ENCODE results near the gene SLX4IP.

The SLX4IP gene

DNA sequence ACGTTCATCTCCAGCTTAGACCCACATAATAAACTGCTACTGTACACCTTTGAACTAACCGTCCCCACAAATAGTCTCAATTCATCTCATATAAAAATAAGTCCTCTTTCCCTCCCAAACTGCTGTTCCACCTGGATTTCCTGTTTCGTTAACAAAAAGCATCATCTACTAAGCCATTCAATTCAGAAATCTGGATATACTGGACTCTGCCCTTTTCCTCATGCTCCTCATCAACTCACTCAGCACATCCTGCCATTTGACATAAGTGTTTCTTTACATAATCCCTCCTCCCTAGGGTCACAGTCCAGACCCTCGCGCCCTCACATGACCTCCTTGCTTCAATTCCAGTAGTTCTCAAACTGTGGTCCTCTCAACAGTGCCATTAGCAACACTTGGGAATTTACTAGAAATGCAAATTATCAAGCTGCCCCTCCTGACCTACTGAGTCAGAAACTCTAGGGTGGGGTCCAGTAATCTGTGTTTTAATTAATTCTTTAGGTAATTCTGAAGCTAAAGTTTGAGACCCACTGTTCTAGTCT is 5.6 kb upstream of the SLX4IP start:
- DNase-seq, result no peak

DNA sequence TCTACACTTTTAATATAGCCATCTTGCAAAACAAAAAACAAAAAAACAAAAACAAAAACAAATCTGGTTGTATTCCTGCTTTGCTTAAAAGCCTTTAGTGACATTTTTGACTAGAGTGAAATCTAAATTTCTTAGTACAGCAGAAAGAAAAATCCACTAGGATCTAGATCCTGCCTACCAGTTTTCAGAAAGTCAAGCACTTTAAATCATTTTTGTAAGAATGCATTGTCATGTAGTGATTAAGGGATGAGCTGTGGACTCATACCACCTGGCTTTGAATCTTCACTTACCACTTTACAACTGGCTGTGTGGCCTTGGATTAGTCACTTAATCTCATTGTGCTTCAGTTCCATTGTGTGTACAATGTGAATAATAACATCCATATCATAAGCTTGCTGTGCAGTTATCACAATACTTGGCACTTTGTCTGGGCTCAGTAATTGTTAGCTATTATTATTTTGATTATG is 5.1 kb upstream of the SLX4IP start:
- DNase-seq, result no peak

DNA sequence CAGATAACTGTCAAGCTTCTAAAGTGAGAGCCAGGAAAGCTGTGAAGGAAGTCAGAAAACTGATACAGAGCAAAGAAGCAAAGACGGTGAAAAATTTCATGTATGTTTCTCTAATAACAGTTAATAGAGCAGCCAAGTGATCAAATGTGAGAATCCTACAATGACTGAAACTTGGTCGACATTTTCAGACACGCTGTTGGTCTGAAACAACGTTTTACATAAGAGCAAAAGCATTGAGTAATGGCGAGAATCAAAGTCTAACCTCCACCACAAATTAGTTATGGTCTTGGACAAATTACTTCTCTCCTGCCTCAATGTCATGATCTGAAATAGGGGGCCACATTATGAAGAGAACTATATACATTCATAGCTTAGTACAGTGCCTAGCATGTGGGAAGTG is 4.4 kb upstream of the SLX4IP start:
- DNase-seq, result no peak

DNA sequence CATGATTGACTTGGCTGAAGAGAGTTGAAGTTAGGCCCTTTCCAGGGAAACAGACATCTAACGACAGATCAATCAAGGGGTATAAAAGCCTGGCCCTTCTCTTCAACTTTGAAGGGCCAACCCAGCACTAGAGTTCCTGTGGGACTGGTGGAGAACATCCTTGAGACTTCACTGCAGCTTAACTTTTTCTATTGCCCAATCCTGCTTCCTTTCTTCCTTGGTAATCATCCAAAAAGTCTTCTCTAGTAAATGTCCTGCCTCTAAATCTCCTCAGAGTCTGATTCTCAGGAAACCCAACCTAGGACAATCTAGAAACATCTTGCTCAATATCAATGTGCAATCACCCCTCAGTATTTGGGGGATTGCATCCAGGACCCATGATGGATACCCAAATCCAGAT is 3.0 kb upstream of the SLX4IP start:
- no peak for DNase-seq

DNA sequence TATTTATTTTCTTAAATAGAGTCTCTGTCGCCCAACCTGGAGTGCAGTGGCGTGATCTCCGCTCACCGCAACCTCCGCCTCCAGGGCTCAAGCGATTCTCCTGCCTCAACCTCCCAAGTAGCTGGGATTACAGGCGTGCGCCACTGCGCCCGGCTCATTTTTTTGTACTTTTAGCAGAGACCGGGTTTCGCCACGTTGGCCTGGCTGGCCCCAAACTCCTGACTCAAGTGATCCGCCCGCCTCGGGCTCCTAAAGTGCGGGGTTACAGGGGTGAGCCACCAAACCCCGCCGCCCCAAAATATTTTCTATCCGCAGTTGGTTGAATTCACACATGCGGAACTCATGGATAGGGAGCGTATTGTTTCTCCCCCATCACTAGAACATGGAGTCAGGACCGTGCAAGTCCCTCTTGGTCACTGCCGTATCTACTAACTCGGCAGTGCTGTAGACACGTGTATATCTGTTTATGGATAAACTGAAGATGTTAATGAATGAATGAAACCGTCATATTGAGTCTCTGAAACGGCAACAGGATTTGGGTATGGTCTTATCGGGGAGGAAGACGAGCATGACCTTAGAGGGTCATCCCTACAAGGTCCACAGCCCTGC is 2.0 kb upstream of the SLX4IP start:
- DNase-seq, result no peak

DNA sequence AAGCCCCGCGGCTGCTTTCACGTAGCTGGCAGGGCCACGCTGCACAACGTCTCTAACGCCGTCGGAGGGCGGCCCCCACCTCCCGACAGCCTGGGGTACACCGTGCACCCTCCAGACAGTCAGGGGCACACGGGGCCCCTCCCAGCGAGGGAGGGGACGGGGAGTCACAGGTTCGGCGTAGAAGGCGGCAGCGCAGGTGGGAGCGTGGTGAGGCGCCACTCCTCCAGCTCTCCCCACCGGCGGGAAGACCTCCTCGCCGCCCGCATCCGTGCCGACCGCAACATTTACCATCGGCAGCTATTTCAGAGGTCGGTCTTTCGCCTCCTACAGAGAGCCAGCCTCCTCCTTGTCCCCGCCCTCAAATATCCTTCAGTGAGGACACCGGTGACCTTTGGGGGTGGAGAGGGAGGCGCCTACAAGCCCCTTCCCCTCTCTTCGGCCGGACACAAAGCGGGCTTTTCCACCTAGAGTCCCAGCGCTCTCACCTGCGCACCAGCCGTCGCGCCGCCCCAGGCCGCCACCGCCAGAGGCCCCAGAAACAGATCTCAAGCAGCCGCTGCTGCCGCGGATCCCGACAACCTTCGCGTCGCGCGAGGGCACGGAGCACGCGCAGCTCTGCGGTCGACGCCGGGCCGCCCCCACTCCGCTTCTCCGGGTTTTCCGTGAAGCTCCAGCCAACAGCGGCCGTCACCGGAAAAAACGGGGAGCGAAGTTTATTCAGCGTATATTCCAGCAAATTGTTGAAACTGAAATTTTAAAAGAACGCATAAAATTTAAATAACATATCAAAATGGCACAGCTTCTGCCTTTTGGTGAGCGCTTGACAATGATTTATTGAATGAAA is 1.3 kb upstream of the SLX4IP start, which contains the start of gene MKKS:
Gene MKKS (minus strand): TSS at position 600 of the 844 bp plus-strand sequence. CDS start 20,708 bp downstream, outside the sequence.
- DNase-seq, result peak; percentile 74

DNA sequence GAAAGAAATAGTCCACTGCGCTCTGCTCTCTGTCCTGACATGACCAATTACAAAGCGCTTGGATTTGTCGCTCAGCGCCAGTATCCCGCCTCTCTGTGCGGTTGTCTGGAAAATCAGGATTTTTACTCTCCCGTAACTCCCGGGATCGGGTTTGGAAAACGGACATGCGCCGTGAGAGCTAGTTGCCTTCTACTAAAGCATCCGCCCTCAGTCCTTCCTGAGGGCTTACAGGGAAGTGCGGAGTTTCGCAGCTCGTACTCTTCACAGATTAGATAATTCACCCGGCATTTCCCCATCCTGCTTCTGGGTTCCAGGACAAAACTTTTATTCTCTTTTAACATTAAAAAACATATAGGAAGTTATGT is 656 bp upstream of the SLX4IP start:
- no peak for DNase-seq

DNA sequence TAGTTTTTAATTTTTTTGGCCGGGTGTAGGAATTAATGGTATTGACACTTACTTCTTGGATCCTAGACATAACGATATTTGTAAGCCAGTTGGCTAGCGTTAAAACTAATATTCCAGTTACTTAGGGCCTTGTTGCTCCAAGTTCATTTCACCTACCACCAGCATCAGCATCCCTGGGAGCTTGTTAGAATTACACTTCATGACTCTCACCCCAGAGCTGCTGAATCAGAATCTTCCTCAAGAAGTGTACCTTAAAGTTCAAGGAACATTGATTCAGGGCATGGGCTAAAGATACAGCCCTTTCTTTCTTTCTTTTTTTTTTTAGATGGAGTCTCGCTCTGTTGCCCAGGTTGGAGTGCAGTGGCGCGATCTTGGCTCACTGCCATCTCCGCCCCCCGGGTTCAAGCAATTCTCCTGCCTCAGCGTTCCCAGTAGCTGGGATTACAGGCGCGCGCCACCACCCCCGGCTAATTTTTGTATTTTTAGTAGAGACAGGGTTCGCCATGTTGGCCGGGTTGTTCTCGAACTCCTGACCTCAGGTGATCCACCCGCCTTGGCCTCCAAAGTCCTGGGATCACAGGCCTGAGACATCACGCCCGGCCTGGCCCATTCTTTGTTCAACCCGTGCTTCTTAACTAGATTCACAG is 1.1 kb downstream of the SLX4IP start:
- no peak for DNase-seq

DNA sequence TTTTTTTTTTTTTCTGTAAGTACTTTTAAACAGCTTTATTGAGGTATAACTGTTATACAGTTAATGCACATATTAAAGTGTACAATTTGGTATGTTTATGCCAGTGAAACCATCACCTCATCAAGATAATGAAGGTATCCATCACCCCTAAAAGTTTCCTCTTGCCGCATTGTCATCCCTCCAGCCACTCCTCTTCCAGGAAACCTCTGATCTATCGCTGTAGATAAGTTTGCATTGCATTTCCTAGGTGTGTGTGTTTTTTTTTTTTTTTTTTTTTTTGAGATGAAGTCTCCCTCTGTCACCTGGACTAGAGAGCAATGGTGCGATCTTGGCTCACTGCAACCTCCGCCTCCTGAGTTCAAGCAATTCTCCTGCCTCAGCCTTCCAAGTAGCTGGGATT is 3.1 kb downstream of the SLX4IP start:
- no peak for DNase-seq

DNA sequence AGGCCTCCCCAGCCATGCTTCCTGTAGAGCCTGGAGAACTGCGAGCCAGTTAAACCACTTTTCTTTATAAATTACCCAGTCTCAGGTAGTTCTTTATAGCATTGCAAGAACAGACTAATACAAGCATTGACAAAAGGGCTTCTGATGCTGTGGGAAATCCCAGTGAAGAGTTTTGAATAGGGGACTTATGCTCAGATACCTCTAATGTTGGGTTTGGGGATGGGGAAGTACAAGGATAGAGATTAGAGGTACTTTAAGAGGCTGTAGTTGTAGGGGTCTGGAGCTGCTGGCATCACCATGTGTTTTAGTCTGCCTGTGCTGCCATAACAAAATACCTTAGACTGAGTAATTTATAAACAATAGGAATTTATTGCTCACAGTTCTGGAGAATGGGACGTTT is 8.8 kb downstream of the SLX4IP start:
- DNase-seq, result no peak

DNA sequence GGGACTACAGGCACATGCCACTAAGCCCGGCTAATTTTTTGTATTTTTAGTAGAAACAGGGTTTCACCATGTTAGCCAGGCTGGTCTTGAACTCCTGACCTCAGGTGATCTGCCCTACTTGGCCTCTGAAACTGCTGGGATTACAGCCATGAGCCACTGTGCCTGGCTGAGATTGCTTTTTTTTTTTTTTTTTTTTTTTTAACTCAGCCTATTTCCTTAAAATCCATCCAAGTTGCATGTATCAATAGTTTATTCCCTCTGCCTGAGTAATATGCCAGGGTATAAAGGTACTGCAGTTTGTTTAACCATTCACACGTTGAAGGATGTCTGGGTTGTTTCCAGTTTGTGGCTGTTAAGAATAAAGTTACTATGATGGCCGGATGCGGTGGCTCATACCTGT is 10.7 kb downstream of the SLX4IP start:
- no peak for DNase-seq

DNA sequence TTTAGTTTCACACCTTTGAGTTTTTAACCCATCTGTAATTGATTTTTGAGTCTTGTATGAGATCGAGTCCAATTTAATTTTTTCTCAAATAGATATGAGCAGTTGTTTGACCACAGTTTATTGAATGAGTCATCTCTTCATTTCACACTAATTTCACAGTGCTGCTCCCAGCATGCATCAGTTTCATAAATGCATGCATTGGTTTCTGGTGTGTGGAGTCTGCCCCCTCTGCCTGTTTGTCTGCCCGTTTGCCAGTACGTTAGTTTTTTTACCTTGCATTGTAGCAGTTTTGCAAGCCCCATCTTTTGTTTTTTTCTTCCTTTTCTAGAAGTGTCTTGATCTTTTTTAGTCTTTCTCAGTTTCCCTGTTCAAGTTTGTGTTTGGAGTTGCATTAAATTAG is 11.9 kb downstream of the SLX4IP start:
- no peak for DNase-seq

DNA sequence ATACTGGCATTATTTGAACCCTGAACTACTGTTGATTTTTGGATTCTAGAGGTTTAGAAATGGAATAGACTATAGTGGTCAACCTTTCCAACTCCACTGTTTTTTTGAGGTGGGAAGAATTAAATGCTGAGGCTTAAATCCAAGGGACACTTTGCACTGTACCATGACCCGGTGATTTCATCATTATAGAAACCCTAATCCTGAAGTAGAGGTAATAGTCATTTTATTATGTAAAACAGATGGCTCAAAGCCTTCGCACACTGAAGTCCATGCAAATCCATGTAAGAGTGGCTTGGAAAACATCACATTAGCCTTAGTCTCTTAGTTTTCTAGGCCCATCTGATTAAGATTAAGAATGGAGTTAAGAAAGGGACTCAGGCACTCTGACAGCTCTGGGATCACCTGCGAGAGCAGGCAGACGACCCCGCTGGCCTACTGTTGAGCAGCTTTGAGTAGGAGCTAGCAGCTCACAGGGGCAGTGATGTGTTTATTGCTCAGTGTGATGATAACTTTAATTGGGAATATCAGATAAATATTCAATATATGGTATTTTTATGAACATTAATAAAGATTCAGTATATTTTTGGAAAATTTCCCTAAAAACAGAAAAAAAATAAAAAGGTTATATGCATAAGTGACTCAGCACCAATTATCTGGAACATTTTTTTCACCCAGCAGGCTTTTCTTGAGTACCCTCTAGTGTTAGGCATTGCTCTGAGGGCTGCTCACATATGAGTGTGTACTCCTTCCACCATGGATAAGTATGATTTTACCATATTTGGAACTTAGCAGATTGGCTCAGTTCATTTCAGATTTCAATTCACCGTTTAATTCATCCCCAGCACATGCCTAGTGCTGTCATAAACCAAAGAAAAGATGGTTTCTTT is 13.4 kb downstream of the SLX4IP start:
- DNase-seq, result no peak

DNA sequence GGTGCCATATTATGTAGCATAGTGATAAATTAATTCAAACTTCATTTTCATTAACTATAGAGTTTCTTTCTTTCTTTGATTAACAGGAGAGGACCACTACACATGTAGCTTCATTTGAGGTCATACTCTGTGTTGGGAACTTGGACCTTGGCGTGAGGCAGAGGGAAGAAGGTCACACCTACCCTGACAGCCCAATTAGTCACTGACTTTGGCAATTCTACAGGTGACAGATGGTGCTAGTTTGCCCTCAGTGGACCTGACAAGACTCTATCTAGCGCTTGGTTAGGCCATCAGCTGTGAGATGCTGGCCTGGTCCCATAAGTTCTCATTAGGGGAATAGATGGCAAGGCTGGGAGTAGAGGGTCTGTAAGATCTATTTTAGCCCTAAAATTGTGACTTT is 14.2 kb downstream of the SLX4IP start:
- no peak for DNase-seq

DNA sequence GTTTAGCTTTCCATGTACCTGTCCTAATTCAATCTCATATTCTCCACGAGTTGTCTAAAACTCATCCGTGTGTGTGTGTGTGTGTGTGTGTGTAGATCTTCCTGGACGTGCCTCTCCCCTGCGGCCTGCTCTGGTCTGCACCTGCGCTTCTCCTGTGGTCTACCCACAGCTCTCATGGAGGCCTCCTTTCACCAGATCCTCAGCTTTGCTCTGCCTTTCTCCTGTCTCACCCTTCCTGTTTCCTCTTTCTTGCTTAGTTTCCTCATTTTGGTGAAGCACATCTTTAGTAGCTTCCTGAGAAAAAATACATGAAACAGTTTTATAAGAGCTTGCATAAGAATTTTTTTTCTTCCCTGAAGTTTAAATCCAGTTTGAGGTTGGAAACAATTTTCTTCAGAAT is 18.1 kb downstream of the SLX4IP start:
- DNase-seq, result no peak

DNA sequence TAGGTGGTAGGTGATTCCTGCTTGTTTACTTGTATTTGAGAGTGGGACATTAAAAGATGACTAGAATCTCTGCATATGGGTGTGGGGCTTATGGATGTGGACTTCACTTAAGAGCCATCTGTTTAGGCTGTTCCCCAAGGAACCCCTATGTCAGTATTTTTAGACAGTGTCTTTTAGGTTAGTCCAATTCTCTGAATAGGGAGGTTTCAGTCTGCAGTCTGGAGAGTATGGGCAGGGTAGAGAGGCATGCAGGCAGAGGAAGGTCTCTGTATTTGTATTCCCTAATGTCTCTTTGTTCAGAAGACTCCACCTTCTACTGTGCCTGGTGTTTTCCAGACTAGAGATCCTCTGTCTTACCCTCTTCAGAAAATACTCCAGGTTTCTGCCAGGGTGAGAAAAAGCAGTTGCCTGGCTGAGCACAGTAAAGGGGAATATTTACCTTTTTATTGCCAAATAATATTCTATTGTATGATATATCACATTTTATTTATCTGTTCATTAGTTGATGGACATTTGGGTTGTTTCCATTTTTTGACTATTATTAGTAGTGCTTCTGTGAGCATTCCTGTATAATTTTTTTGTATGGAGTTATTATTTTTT is 19.1 kb downstream of the SLX4IP start:
- DNase-seq, result no peak

DNA sequence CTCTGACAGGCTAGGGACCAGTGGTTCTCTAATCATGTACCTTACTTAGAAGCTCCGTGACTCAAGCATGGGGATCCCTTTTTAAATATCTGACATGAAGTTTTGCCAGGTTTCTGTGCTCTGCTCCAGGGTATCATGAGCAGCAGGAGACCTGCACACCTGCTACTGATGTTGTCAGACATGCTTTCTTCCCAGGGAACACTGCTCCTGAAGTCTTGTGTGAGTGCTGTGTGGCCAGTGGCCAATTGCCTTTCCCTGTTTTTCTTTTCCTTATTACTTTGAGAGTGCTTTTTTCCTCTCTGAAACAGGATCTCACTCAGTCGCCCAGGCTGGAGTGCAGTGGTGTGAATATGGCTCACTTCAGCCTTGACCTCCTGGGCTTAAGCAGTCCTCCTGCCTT is 26.4 kb downstream of the SLX4IP start:
- DNase-seq, result no peak

DNA sequence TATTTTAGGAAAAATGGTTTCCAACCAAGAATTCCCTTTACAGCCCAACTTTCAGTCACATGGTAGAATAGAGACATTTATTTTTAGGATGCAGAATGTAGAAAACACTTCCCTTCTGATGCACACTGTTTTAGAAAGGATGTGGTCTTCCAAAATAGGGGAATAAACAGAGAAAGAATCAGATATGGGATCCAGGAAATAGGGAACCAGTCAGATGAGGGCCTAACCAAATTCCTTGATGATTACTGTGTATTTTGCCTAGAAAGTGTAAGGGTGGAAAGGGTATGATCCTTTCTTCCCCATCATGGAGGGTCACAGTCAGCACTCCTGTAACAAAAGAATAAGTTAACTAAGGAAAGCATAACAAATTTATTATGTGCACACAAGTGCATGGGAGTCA is 27.4 kb downstream of the SLX4IP start:
- no peak for DNase-seq

DNA sequence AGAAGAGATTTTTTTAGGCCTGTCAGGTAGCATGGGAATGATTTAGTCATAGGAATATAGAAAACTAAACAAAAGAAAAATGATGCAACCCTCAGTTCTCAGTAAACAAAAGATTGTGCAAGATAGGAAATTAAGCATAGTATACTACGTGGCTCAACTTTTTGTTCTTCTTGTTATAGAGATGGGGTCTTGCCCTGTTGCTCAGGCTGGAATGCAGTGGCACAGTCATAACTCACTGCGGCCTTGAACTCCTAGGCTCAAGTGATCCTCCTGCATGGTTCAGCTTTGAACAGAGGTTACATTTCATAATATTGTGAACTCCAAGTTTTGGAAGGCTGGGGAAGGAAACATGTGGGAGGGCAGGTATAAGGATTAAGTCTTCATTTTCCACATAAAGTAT is 28.5 kb downstream of the SLX4IP start:
- DNase-seq, result no peak

DNA sequence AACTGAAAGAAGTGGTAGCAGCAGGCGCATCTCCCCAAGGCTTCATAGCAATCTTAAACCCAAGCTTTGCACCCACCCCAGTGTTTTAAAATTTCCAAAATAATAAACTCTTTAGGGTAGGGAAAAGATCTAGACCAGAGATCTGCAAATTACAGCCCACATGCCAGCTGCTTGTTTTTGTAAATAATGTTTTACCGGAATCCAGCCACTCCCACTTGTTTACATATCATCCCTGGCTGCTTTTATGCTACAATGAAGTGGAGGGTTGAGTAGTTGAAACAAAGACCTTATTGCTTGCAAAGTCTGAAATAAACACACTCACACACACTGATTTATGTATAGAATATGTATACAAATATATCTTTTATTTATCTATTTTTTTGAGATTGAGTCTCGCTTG is 30.0 kb downstream of the SLX4IP start:
- no peak for DNase-seq

DNA sequence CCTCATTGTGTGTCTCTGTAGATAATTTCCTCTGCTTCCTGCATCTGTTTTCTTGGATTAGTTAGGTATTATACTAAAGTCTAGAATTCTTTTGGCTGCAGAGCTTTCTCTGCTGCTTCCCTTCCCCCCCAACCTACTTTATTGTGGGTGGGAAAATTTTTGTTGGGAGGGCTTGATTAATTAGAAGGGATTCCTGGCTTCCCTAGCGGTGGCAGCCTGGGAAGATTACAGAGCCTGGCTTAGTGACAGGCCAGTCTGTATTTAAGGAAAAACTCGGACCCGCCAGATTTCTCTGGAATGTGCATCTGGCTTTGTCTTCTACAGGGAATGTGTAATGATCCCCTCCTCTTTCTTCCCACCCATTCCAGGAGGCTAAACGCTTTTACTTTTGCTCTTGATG is 31.2 kb downstream of the SLX4IP start:
- DNase-seq, result no peak

DNA sequence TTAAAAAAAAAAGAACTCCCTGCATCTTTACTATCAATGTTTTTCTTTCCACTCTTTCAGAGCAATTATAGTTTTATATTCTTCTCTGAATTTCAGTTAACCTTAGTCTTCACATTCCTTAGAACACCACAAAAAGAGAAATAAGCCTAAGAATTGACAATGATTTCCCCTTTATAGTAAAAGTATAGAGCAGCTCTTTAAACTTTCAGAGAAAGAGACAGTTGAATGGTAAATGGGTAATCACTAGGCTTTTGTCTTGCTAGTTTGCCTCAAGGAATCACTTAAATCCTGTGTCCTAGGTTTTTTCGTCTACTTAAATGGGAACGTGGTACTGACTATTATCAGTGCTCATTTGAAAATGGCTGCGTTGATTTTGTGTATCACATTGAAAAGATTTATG is 31.8 kb downstream of the SLX4IP start:
- no peak for DNase-seq
